HepG2 (cell line): ENCODE data around the gene SMOC1. TPM values are rescaled to one million over a fixed set of nuclear protein-coding genes. Genes with fewer than 3 reads are reported as not detected.

Experiments
- ARHGAP35 ChIP-seq: sonication (generic); formaldehyde crosslinking; IDR thresholded peaks from 2 replicates; pipeline ENCODE4 v1.9.0; 2022; ENCODE audit warnings: mild to moderate bottlenecking, inconsistent platforms, moderate library complexity, missing genetic modification reagents, borderline replicate concordance
- ARNTL ChIP-seq: sonication (generic); formaldehyde crosslinking; IDR thresholded peaks from 2 replicates; pipeline ENCODE4 v1.4.0; 2020; ENCODE audit warnings: mild to moderate bottlenecking, missing genetic modification reagents
- CENPX ChIP-seq: sonication (generic); formaldehyde crosslinking; IDR thresholded peaks from 2 replicates; pipeline ENCODE4 v1.9.0; 2021; ENCODE audit warnings: mild to moderate bottlenecking, missing genetic modification reagents, moderate library complexity
- KAT2B ChIP-seq: fragments of 150-350 bp; IDR thresholded peaks from 2 replicates; pipeline ENCODE4 v1.6.1; 2014; ENCODE audit warnings: low read depth, low read length, borderline replicate concordance
- MLLT10 ChIP-seq: sonication (generic); formaldehyde crosslinking; IDR thresholded peaks from 2 replicates; pipeline ENCODE4 v1.4.0; 2020; ENCODE audit warnings: missing genetic modification reagents
- MYPOP ChIP-seq: sonication (generic); formaldehyde crosslinking; IDR thresholded peaks from 2 replicates; pipeline ENCODE4 v1.8.1; 2023; ENCODE audit warnings: mild to moderate bottlenecking, moderate library complexity, missing genetic modification reagents
- NAIF1 ChIP-seq: sonication (generic); formaldehyde crosslinking; IDR thresholded peaks from 2 replicates; pipeline ENCODE4 v1.5.0; 2020; ENCODE audit warnings: mild to moderate bottlenecking, missing genetic modification reagents, borderline replicate concordance
- PITX1 ChIP-seq: sonication (generic); formaldehyde crosslinking; IDR thresholded peaks from 2 replicates; pipeline ENCODE4 v1.5.1; 2020; ENCODE audit warnings: mild to moderate bottlenecking, missing genetic modification reagents
- SMYD3 ChIP-seq: sonication (generic); formaldehyde crosslinking; IDR thresholded peaks from 2 replicates; pipeline ENCODE4 v1.8.1; 2023; ENCODE audit warnings: mild to moderate bottlenecking, missing genetic modification reagents
- SOX6 ChIP-seq, 2 experiments: fragments of 450-650 bp in 1 of 2; sonication (generic) in 1 of 2; formaldehyde crosslinking in 1 of 2; IDR thresholded peaks; 2 replicates each; pipeline versions ENCODE4 v1.4.0 to v1.6.1; 2017 to 2020; ENCODE audit warnings: antibody characterized with exemption in 1 of 2, mild to moderate bottlenecking in 1 of 2, missing genetic modification reagents in 1 of 2
- TP53 ChIP-seq: sonication (generic); formaldehyde crosslinking; conservative IDR thresholded peaks from 2 replicates; pipeline ENCODE4 v1.4.0; 2020; ENCODE audit warnings: missing genetic modification reagents
- YEATS2 ChIP-seq: sonication (generic); formaldehyde crosslinking; IDR thresholded peaks from 2 replicates; pipeline ENCODE4 v1.4.0; 2020; ENCODE audit warnings: missing genetic modification reagents, borderline replicate concordance
- ZBTB10 ChIP-seq: sonication (generic); formaldehyde crosslinking; IDR thresholded peaks from 2 replicates; pipeline ENCODE4 v1.4.0; 2020; ENCODE audit warnings: missing genetic modification reagents, borderline replicate concordance
- ZMAT5 ChIP-seq: sonication (generic); formaldehyde crosslinking; IDR thresholded peaks from 2 replicates; pipeline ENCODE4 v1.5.0; 2020; ENCODE audit warnings: mild to moderate bottlenecking, low read depth, missing genetic modification reagents, borderline replicate concordance
- ZNF367 ChIP-seq: sonication (generic); formaldehyde crosslinking; IDR thresholded peaks from 2 replicates; pipeline ENCODE4 v1.4.0; 2020; ENCODE audit warnings: missing genetic modification reagents, borderline replicate concordance
- ZNF460 ChIP-seq: sonication (generic); formaldehyde crosslinking; IDR thresholded peaks from 2 replicates; pipeline ENCODE4 v1.5.1; 2020; ENCODE audit warnings: missing genetic modification reagents, mild to moderate bottlenecking, borderline replicate concordance
- ZNF557 ChIP-seq: sonication (generic); formaldehyde crosslinking; IDR thresholded peaks from 2 replicates; pipeline ENCODE4 v1.4.0; 2020; ENCODE audit warnings: missing genetic modification reagents
- ZNF562 ChIP-seq: sonication (generic); formaldehyde crosslinking; IDR thresholded peaks from 2 replicates; pipeline ENCODE4 v1.8.0; 2022; ENCODE audit warnings: missing genetic modification reagents, borderline replicate concordance
- ZNF569 ChIP-seq: sonication (generic); formaldehyde crosslinking; IDR thresholded peaks from 2 replicates; pipeline ENCODE4 v1.5.0; 2020; ENCODE audit warnings: mild to moderate bottlenecking, missing genetic modification reagents, moderate library complexity, borderline replicate concordance
- ZNF615 ChIP-seq: sonication (generic); formaldehyde crosslinking; IDR thresholded peaks from 2 replicates; pipeline ENCODE4 v1.5.0; 2020; ENCODE audit warnings: mild to moderate bottlenecking, missing genetic modification reagents, borderline replicate concordance
- ZNF839 ChIP-seq: sonication (generic); formaldehyde crosslinking; IDR thresholded peaks from 2 replicates; pipeline ENCODE4 v1.4.0; 2020; ENCODE audit warnings: missing genetic modification reagents, mild to moderate bottlenecking, borderline replicate concordance
- polyA plus RNA-seq, 8 experiments: library from polyadenylated mRNA; depleted of rRNA in 3 of 8; stranded (reverse) in 7 of 8; unstranded in 1 of 8; fragments of >200 nt; fragmentation: Illumina TruSeq in 4 of 8; extraction: Trizol in 4 of 8; gene quantifications; 2 replicates each; pipeline versions ENCODE4 v1.2.1 to v1.2.3, GENCODE V29; 2011 to 2016; ENCODE audit warnings: low read depth in 4 of 8, missing spikeins in 1 of 8, mixed read lengths in 1 of 8; ENCODE audit not compliant: insufficient read depth in 1 of 8
- total RNA-seq, 5 experiments: library from RNA; depleted of rRNA; stranded (reverse); fragments of >200 nt; fragmentation: Illumina TruSeq; extraction: Trizol; gene quantifications; 2 replicates each; pipeline ENCODE4 v1.2.3, GENCODE V29; 2016; ENCODE audit warnings: low read depth in 1 of 5
- TF ChIP-seq, protein P1 (sequence below): sonication (generic); formaldehyde crosslinking; IDR thresholded peaks from 2 replicates; pipeline ENCODE4 v1.4.0; 2020; ENCODE audit warnings: missing genetic modification reagents
- TF ChIP-seq, protein P2 (sequence below): sonication (generic); formaldehyde crosslinking; IDR thresholded peaks from 2 replicates; pipeline ENCODE4 v1.4.0; 2020; ENCODE audit warnings: missing genetic modification reagents, low read depth, mild to moderate bottlenecking, borderline replicate concordance

Gene SMOC1
- total and polyA plus RNA-seq, 2 of the 13 experiments (the other 11 are each of a cell fraction or from before 2014, with no cell fraction given), result 17.8 to 35.6 TPM

DNA sequence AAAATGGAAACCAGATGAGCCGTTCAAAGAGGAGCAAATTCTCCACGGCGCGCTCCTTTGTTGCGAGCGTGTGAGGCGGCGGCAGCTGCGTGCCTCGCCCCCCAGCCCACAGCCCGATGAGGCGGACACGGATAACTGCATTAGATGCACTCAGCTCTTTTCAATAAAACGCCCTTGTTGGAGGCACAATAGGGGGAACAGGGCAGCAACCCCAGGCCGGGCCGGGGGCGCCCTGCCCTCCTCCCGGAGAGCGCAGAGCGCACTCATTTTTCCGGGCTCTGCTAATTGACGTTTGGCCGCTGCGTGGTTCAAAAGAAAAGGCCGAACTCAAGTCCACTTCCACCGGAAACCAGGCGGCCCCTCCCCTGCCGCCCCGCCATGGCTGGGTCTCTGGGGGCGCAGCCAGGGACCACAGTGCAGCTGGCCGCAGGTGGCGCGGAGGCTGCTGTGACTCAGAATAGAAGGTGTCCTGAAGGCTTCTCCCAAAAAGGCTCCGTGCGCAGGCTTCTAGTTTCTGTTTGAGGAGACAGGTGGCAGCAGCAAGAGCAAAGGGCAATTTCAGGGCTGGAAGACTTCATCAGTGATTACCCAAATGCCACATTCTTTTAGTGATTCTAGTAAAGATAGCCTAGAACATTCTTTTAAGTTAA, 29.0 kb upstream of the SMOC1 start (continued):
- TF ChIP-seq ZNF569 (CRISPR knock-in tag) (no peak), MYPOP (CRISPR knock-in tag) (no peak; the same call in 1 of the 2 replicates), ZNF562 (no peak), ZNF557 (CRISPR knock-in tag) (no peak), ZNF615 (CRISPR knock-in tag) (0 out of 2 replicates have a peak, but pooled peaks have one; percentile 63), NAIF1 (CRISPR knock-in tag) (peak; percentile 89), SMYD3 (no peak; the same call in none of the 2 replicates), KAT2B (no peak), ZNF839 (CRISPR knock-in tag) (no peak), ZNF460 (no peak), ARHGAP35 (no peak), ZBTB10 (peak; percentile 62; the same call in 1 of the 2 replicates), CENPX (no peak), SOX6 (IDR thresholded peaks at IDR 0.05) (no peak), SOX6 (CRISPR knock-in tag; IDR thresholded peaks at IDR 0.05) (peak; percentile 79), YEATS2 (CRISPR knock-in tag) (peak; percentile 29; the same call in 1 of the 2 replicates), ARNTL (CRISPR knock-in tag) (peak; percentile 78), ZMAT5 (CRISPR knock-in tag) (no peak), MLLT10 (no peak), ZNF367 (no peak), PITX1 (CRISPR knock-in tag) (0 out of 2 replicates have a peak, but pooled peaks have one; percentile 34), TP53 (no peak)
- TF ChIP-seq, protein P1, sequence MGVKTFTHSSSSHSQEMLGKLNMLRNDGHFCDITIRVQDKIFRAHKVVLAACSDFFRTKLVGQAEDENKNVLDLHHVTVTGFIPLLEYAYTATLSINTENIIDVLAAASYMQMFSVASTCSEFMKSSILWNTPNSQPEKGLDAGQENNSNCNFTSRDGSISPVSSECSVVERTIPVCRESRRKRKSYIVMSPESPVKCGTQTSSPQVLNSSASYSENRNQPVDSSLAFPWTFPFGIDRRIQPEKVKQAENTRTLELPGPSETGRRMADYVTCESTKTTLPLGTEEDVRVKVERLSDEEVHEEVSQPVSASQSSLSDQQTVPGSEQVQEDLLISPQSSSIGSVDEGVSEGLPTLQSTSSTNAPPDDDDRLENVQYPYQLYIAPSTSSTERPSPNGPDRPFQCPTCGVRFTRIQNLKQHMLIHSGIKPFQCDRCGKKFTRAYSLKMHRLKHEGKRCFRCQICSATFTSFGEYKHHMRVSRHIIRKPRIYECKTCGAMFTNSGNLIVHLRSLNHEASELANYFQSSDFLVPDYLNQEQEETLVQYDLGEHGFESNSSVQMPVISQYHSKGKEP, result no peak
- TF ChIP-seq, protein P2, sequence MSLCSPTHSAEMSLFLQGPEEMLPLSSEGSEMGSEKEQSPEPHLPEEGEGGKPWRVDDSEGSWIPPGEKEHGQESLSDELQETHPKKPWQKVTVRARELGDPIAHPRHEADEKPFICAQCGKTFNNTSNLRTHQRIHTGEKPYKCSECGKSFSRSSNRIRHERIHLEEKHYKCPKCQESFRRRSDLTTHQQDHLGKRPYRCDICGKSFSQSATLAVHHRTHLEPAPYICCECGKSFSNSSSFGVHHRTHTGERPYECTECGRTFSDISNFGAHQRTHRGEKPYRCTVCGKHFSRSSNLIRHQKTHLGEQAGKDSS (CRISPR knock-in tag), result 0 out of 2 replicates have a peak, but pooled peaks have one; percentile 20
